Measurements from ENCODE around the gene ERF. TPM values are rescaled to one million over a fixed set of nuclear protein-coding genes. Genes with fewer than 3 reads are reported as not detected.

ERF gene
- total and polyA plus RNA-seq, 4 donors = 8.7 to 21.0 (median 13.8) TPM

DNA sequence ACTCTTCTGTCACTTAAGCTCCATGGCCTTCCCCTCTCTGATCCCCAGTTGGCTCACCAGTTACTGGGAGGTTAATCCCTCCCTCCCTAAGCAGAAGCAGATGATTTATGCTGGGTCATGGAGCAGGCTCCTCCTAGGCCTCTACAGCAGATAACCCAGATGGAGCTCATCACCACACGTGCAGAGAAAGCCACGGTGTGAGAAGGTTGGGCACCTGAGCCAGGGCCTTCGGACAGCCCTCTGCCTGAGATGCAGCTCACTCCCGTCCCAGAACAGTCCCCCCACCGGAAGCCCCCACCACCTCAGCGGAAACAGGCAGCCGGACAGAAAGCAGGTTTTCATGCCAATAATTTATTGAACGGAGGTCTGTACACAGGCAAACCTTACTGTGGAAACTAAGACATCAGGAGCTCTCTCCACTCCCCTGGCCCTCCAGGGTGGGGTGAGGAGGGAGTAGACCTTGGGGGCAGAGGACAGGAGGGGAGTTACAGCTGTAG lies 25.0 kb downstream of the ERF start:
- 82% methylated on average over 8 of the region's 8 CpGs for WGBS
- peaks cover 13 to 72% (median 41%) of the 10 kb centered on the region in 4 donors for H3K36me3 ChIP-seq (ENCODE audit: control insufficient read depth in 4 of 4, insufficient read depth in 3 of 4, low read depth in 1 of 4, low read length in 3 of 4)
- TF ChIP-seq GABPA (IDR thresholded peaks at IDR 0.05 in 1 of 2, conservative IDR thresholded peaks at IDR 0.05 in 1 of 2) (no peak), FOXA2 (IDR thresholded peaks at IDR 0.05) (no peak), SP1 (IDR thresholded peaks at IDR 0.05) (no peak), JUND (IDR thresholded peaks at IDR 0.05) (no peak)
- H3K27ac ChIP-seq (ENCODE audit: low read depth in 1 of 2, low read length in 2 of 2) = no peak overlapping the region
- peak; percentile 70 for DNase-seq (ENCODE audit: low spot score)
- H3K27me3 ChIP-seq (ENCODE audit: control insufficient read depth in 4 of 4, insufficient read depth in 4 of 4, low read length in 3 of 4) = no peaks in the 10 kb centered on the region
- H3K9ac ChIP-seq (ENCODE audit: low read depth in 1 of 2, low read length in 2 of 2) = no peak overlapping the region
- H3K9me3 ChIP-seq (ENCODE audit: control insufficient read depth in 4 of 4, low read length in 3 of 4) = no peaks in the 10 kb centered on the region
- no peaks in the 10 kb centered on the region for H3K4me1 ChIP-seq (ENCODE audit: control insufficient read depth in 4 of 4, insufficient read depth in 4 of 4, low read length in 3 of 4)
- H3K4me3 ChIP-seq (ENCODE audit: low read depth in 1 of 3, low read length in 3 of 3) = no peak overlapping the region

DNA sequence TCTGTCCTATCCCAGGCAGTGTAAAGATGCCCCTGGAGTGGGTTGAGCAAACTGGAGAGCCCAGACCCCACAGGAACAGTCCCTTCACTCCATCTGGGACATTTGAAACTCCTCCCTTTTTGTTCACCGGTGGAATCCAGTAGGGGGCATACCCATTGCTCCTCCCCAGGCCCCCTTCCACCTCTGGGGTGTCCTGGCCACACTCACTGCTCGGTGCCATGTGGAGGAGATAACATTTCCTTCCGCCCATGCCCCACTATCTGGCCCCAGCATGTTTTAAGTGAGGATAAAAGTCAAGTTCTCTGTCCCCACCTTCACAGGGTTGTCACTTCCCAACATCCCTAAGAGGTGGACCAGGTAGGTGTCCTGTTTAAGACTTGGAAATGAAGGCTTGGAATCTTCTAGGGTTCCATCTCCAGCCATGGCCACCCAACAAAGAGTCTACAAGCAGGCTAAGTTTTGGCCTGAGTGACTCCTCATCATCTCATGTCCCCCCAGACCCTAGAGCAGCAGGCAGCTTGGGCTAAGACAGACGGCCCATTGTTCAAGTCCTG lies 25.6 kb downstream of the ERF start:
- no peak overlapping the region for H3K27ac ChIP-seq (ENCODE audit: low read depth in 1 of 2, low read length in 2 of 2)
- peak; percentile 68 for DNase-seq (ENCODE audit: low spot score)
- H3K27me3 ChIP-seq (ENCODE audit: control insufficient read depth in 4 of 4, insufficient read depth in 4 of 4, low read length in 3 of 4) = no peaks in the 10 kb centered on the region
- WGBS = 82% methylated on average over 4 of the region's 4 CpGs
- no peak overlapping the region for H3K4me3 ChIP-seq (ENCODE audit: low read depth in 1 of 3, low read length in 3 of 3)
- TF ChIP-seq EGR1 (IDR thresholded peaks at IDR 0.05; ENCODE audit: low read depth in 2 of 2) = no peak
- TF ChIP-seq TAF1 (conservative IDR thresholded peaks at IDR 0.05) = no peak
- TF ChIP-seq, protein P1, sequence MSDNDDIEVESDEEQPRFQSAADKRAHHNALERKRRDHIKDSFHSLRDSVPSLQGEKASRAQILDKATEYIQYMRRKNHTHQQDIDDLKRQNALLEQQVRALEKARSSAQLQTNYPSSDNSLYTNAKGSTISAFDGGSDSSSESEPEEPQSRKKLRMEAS (IDR thresholded peaks at IDR 0.05) = no peak
- H3K9me3 ChIP-seq (ENCODE audit: control insufficient read depth in 4 of 4, low read length in 3 of 4) = no peaks in the 10 kb centered on the region
- H3K9ac ChIP-seq (ENCODE audit: low read depth in 1 of 2, low read length in 2 of 2) = no peak overlapping the region
- H3K4me1 ChIP-seq (ENCODE audit: control insufficient read depth in 4 of 4, insufficient read depth in 4 of 4, low read length in 3 of 4) = no peaks in the 10 kb centered on the region
- peaks cover 13 to 73% (median 42%) of the 10 kb centered on the region in 4 donors for H3K36me3 ChIP-seq (ENCODE audit: control insufficient read depth in 4 of 4, insufficient read depth in 3 of 4, low read depth in 1 of 4, low read length in 3 of 4)

DNA sequence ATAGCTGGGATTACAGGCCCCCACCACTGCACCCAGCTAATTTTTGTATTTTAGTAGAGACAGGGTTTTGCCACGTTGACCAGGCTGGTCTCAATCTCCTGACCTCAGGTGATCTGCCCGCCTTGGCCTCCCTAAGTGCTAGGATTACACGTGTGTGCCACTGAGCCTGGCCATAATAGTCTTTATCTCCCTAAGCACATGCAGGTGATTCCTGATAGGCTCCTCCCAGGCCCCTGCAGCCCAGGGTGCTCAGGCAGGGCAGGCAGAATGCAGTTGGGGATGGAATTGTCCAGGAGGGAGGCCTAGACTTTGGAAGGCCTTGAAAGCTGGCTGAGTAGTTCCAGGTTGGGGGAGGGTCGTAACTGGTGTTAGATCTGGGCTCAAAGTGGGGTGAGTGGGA lies 26.3 kb downstream of the ERF start:
- TF ChIP-seq, protein P2, sequence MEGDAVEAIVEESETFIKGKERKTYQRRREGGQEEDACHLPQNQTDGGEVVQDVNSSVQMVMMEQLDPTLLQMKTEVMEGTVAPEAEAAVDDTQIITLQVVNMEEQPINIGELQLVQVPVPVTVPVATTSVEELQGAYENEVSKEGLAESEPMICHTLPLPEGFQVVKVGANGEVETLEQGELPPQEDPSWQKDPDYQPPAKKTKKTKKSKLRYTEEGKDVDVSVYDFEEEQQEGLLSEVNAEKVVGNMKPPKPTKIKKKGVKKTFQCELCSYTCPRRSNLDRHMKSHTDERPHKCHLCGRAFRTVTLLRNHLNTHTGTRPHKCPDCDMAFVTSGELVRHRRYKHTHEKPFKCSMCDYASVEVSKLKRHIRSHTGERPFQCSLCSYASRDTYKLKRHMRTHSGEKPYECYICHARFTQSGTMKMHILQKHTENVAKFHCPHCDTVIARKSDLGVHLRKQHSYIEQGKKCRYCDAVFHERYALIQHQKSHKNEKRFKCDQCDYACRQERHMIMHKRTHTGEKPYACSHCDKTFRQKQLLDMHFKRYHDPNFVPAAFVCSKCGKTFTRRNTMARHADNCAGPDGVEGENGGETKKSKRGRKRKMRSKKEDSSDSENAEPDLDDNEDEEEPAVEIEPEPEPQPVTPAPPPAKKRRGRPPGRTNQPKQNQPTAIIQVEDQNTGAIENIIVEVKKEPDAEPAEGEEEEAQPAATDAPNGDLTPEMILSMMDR (IDR thresholded peaks at IDR 0.05; ENCODE audit: low read depth, low read length, missing input control) = no peak
- TF ChIP-seq TAF1 (conservative IDR thresholded peaks at IDR 0.05) (no peak), FOXA1 (IDR thresholded peaks at IDR 0.05) (no peak), JUND (IDR thresholded peaks at IDR 0.05) (no peak), YY1 (IDR thresholded peaks at IDR 0.05) (no peak), NR2F2 (IDR thresholded peaks at IDR 0.05) (no peak), FOXA2 (IDR thresholded peaks at IDR 0.05) (no peak), EGR1 (IDR thresholded peaks at IDR 0.05; ENCODE audit: low read depth in 2 of 2) (no peak)
- TF ChIP-seq, protein P3, sequence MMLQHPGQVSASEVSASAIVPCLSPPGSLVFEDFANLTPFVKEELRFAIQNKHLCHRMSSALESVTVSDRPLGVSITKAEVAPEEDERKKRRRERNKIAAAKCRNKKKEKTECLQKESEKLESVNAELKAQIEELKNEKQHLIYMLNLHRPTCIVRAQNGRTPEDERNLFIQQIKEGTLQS (IDR thresholded peaks at IDR 0.05) = no peak
- Histone ChIP-seq H3K9me3 (ENCODE audit: control insufficient read depth in 4 of 4, low read length in 3 of 4) (no peaks in the 10 kb centered on the region), H3K4me3 (ENCODE audit: low read depth in 1 of 3, low read length in 3 of 3) (no peak overlapping the region), H3K27me3 (ENCODE audit: control insufficient read depth in 4 of 4, insufficient read depth in 4 of 4, low read length in 3 of 4) (no peaks in the 10 kb centered on the region), H3K4me1 (ENCODE audit: control insufficient read depth in 4 of 4, insufficient read depth in 4 of 4, low read length in 3 of 4) (no peaks in the 10 kb centered on the region), H3K36me3 (ENCODE audit: control insufficient read depth in 4 of 4, insufficient read depth in 3 of 4, low read depth in 1 of 4, low read length in 3 of 4) (peaks cover 13 to 70% (median 40%) of the 10 kb centered on the region in 4 donors), H3K9ac (ENCODE audit: low read depth in 1 of 2, low read length in 2 of 2) (no peak overlapping the region), H3K27ac (ENCODE audit: low read depth in 1 of 2, low read length in 2 of 2) (no peak overlapping the region)
- 91% methylated on average over 4 of the region's 4 CpGs for WGBS
- DNase-seq (ENCODE audit: low spot score) = no peak

Data from liver (tissue), 9 donors.